ENCODE data around the gene TUBA8.
A peak's percentile ranks its signal among the peaks of the same experiment; 100 is the strongest.
"Not testable (repeated sequence)": the region's sequence is repeated elsewhere in the genome, so short reads cannot be mapped to it uniquely, and the experiment has no call there.

The TUBA8 gene

DNA sequence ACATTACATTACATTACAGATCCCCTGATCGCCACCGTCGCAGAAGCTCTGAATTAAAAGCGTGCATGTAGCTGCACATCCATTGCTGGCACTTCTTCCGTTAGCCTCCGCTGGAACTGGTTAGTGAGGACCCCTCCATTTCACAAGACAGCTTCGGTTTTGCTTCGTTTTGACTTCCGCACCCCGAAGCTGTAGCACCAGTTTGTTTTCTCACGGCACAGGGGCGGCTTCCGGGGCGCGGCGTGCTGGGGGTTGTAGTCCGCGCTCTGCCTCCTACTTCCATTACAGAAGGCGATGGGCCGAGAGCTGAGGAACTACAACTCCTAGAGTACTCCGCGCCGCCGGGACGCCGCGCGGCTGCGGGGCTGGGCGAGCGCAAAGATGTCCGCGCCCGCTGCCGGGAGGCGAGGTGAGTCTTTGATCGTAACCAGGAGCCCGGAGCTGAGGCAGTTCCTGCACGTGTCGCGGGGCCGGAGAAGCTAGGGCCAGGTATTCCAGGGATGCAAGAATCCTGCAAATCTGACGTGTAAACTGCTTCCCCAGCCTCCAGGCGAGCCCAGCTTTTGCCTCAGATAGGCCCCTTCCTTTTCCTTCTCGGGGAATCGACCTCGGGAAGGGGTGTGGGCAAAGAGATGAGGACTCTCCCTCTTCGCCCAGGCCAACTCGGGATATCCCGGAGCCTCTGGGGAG is 32.8 kb upstream of the TUBA8 start, which contains the start of gene PEX26:
Gene PEX26, plus strand, starts transcription at position 352 of the 690 bp plus-strand sequence. CDS start 387 bp downstream, outside the sequence.
- peak; percentile 93 for DNase-seq (ENCODE audit: low read depth)

DNA sequence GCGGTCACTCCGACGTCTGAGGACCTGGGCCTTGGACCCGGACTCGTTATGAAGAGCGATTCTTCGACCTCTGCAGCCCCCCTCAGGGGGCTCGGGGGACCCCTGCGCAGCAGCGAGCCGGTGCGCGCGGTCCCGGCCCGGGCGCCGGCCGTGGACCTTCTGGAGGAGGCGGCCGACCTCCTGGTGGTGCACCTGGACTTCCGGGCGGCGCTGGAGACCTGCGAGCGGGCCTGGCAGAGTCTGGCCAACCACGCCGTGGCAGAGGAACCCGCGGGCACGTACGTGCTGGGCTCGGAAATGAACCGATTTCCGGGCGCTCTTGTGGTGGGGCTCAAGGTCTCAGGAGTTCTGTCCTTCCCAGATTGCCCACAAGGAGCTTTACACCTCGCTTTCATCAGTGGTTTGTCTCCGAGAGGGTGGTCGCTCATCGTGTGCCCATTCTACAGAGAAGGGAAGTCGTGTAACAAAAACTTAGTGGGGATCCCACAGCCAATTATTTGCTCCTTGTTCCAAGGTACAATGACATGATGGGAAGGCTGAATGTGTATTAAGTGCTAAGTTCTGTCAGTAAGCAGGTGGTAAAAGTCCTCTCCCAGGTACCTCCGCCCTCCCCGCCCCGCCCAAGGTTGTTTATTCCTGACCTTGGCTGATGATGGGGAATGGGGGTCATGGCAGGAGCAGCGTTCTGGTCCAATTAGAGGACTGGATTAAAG is 32.1 kb upstream of the TUBA8 start:
- no peak for DNase-seq (ENCODE audit: low read depth)

DNA sequence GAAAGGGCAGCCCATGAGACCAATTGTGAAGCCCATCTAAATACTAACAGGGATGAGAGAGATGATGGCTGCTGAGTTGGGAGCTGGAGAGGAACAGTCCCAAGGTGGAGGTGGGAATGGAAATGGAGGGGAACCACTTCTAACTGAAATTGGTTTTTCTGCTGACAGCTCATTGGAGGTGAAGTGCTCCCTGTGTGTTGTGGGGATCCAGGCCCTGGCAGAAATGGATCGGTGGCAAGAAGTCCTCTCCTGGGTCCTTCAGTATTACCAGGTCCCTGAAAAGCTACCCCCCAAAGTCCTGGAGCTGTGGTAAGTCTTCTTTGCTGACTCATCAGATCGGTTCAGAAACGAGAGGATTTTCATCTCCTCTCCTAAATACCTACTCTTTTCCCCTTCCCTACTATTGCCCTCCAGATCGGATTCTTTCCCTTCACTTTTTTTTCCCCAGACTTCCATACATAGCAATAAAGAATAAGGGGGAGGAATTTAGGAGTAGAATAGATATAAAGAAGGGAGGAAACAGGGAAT is 30.8 kb upstream of the TUBA8 start:
- no peak for DNase-seq (ENCODE audit: low read depth)

DNA sequence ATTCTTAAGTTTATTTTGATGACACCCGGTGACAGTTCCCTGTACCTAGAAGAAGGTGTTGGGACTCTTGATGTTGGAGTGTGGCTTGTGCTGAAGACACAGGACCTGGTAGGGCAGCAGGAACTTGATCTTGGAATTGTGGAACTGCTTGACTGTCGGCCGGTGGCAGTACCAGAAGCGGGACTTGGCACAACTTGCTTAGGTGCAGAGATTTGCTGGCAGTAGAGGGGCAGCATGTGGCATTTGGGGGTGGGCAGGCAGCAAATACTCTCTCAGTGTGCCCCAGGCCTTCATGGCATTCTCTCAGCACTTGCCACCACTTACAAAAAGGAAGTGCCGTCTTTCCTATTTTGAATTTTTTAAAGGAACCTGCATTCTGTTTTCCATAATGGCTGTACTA is 29.2 kb upstream of the TUBA8 start:
- no peak for DNase-seq (ENCODE audit: low read depth)

DNA sequence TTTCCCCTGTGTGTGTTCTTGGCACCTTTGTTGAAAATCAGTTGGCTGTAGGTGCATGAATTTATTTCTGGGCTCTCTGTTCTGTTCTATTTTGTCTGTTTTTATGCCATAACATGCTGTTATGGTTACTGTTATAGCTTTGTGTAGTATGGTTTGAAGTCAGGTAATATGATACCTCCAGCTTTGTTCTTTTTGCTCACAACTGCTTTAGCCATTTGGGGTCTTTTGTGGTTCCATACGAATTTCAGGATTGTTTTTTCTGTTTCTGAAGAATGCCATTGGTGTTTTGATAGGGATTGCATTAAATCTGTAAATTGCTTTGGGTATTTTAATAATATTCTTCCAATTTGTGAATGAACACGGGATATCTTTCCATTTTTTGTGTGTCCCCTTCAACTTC is 28.1 kb upstream of the TUBA8 start:
- no peak for DNase-seq (ENCODE audit: low read depth)

DNA sequence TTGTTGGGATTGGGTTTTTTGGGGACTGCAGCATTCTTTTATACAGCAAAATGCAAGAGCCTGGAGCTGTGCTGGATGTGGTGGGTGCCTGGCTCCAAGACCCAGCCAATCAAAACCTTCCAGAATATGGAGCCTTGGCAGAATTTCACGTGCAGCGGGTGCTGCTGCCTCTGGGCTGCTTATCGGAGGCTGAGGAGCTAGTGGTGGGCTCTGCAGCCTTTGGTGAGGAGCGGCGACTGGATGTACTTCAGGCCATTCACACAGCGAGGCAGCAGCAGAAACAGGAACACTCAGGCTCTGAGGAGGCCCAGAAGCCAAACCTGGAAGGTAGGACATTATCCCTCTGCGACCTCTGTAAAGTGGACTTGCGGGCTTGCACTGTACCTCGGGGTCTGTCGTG is 27.2 kb upstream of the TUBA8 start:
- no peak for DNase-seq (ENCODE audit: low read depth)

DNA sequence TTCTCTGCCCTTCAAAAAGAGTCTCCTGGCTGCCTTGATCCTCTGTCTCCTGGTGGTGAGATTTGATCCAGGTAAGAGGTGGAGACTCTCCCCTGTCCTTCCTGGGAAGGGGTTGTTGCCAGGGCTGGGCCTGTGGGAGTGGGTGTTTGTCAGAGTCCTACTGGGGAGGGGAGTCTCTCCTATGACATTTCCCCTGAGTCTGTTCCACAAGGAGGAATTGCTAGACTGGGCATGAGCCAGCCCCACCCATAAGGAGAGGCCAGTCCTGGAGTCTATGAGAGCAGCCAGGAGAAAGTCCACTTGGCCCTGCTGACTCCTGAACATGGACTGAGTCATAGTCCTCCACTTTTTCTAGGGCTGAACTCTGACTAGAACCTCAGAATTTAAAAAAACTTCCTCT is 25.4 kb upstream of the TUBA8 start:
- peak; percentile 22 for DNase-seq (ENCODE audit: low read depth)

DNA sequence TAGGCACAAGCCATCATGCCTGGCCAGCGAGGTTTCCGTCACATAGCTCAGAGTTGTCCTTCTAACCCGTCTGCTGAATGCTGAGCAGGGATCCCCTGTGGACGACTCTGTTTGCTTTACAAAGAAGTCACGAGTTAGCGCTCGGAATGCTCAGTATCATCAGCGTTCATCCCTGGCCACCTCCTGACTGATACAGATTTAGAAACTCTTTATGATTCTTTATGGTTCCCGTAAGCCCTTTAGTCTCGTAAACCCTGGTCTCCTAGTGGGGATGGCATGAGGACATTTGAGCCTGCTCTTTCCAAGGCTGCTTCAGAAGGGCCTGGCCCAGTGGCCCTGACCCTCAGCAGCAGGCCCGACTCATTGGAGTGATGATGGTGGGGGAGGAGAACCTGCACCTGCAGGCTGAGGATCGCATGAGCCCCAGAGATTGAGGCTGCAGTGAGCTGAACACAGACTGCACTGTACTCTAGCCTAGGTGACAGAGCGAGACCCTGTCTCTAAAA is 23.2 kb upstream of the TUBA8 start:
- no peak for DNase-seq (ENCODE audit: low read depth)

DNA sequence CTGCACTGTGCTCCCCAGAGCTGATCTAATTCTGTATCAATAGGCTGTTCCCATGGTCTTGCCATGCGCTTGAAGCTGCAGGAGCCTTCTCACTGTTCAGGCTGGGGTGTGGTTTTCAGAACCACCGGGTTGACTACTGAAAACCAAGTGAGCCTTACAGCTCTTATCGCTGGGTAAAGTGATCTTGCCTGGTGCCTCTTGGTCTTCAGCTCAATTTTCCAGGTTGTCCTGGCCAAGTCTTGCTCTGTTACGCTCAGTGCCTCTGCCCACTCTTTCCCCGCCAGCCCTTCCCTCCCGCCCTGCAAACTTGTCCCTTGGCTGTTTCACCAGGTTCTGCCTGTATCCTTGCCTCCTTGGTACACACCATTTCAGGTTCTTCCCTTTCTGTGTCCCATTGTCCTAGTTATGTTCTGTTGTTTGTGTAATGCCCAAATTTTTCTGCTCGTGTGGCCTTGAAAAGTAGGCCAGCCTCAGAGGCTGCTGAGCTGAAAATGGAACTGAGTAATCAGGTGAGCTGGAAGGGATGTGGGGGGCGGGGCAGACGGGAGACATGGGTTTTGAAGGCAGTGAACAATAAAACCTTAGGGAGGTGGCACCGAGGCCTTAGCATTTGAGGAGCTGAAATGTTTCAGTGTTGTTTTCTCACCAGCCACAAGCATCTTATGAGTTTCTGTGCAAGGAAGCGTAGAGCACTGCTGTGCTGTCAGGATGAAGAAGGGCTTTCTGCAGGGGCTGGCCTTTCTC is 21.6 kb upstream of the TUBA8 start:
- DNase-seq (ENCODE audit: low read depth): no peak

DNA sequence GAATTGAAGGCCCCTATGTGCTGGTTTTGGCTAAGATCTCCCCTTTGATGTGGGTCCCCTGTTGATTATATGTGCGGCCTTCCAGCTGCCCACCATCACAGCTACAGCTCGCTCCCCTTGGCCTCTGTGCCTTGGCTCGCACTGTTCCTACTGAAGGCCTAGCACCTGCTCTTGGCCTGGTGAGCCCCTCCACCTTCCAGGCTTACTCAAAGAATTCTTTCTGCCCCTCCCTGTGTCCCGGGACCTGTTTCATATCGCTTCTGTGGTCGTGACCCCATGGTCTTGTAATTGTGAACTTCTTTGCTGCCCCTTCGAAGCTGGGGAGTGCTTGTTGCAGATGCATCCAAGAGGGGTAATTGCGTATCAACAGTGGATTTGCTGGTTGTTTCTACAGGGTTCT is 20.3 kb upstream of the TUBA8 start:
- no peak for DNase-seq (ENCODE audit: low read depth)

DNA sequence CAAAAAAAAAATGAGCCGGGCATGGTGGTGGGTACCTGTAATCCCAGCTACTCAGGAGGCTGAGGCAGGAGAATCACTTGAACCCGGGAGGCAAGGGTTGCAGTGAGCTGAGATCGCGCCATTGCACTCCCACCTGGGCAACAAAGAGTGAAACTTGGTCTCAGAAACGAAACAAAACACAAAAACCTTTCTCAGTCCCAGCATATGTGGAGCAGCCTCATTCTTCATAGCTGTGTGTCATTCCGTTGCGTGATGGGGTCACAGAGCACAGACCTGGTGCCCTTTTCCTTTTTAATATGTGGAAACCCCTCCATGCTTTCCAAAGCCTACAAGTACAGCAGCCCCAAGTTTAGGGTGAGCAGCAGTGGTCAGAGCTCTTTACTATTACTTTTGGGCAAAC is 19.1 kb upstream of the TUBA8 start:
- no peak for DNase-seq (ENCODE audit: low read depth)

DNA sequence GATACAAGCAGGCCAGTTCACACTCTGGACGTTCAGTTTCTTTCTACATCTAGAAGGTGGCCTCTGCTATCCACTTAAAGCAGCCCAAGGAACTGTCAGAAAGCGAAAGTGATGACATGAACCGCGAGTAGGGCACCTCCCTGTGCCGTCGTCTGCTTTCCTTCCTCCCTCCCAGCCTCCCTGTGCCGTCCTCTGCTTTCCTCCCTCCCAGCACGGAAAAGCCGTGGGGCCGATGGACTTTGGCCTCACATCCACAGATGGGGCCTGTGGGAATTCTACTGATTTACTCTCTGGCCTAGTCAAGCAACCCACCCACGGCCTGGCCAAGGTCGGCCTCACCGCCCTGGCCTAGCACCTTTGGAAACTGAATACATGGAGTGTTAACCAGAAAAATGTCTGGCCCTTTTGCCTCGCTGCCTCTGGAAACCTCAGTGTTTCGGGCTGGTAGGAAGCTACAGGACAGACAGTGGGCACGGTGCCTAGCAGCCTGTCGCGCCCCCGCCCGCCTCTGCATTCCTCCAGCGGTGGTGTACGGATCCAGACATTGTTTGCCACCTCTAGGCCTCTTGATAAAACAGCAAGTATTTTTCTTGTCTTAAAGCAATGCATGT is 18.6 kb upstream of the TUBA8 start:
- DNase-seq (ENCODE audit: low read depth): peak; percentile 45

DNA sequence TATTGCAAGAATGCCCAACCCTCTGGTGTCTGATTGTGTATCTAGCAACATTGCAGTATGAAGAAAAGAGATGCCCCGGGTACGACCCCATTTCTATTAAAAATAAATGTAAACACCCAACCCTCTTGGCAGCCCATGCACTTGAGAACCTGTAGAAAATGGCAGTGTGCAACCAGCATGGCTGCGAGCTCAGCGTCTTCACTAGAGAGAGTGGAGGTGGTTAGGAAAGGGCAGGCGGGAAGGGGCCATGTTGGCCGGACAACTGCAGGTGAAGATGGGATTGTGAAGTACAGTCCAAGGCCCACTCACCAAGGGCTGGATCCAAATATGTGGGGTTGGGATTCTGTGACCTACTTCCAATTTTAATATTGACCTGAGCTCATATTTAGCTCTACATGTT is 16.9 kb upstream of the TUBA8 start:
- DNase-seq (ENCODE audit: low read depth): no peak

DNA sequence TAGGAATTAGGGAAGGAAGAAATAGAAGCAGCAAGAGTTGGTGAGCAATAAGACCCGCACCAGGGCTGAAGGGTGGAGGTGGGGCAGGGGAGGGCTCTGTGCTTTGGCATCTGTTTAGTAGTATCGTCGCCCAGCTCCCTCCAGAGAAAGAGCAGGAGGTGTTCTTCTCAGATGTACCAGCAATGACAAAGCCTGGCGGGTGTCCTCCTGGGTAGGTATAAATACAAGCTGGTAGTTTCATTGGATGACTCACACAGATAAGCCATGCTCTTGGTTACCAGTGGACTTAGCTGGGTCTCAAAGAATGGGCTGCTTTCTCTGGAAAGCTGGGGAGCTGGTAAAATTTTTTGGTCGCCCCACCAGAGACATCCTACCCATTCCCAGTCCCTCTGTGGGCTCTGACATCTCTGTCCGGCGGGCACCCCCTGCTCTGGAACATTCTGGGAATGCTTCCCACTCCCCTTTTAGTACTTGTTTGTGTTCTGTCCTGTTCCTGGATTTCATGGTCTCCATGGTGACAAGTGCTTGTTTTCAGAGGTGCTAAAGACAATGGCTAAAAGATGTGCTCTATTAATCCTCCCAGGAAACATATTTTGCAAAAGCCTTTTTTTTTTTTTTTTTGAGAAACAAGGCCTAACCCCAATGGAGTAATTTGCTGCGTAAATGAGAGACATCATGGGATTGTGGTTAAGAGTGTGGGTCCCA is 15.4 kb upstream of the TUBA8 start:
- no peak for DNase-seq (ENCODE audit: low read depth)

DNA sequence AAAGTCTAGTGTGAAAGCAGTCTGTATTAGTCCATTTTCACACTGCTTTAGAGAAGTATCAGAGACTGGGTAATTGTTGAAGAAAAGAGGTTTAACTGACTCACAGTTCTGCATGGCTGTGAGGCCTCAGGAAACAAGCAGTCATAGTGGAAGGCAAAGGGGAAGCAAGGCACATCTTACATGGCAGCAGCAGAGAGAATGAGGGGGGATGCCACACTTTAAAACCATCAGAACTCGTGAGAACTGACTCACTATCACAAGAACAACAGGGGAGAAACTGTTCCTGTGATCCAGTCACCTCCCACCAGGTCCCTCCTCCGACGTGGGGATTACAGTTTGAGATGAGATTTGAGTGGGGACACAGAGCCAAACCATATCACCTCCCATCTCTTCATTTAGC is 13.8 kb upstream of the TUBA8 start:
- DNase-seq (ENCODE audit: low read depth): no peak

DNA sequence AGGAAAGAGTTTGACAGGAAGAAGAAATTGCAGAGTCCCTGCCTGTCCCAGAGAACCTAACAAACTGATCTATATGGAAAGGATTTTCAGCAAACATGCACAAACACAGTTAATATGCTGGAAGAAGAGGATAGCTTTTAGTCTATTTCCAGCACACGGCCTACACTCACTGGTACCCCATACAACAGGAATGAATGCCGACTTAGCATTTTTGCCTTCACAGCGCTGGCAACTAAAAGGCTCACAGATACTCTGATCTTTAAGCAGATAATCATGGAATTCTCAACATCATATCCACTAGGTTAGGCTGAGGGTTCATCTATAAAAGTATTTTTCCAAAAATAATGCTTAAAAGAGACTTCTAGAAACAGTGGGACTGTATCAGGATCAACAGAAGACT is 9.8 kb upstream of the TUBA8 start:
- DNase-seq (ENCODE audit: low read depth): no peak

DNA sequence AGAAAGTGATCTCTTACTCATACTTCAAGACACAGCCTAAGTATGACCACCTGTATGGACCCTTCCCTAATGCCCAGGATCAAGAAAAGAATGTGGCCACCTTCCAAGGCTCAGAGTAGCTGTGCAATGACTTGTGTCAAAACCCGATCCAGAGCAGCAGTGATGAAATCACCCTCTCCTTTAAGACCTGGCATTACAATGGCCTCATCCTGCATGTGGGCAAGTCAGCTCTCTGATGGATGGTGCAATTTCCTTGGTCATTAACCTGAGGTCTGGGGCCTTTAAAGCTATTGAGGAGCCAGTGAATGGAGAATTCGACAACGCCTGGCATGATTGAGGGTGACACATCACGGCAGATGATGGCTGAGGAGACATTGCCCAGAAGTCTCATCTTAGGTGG is 9.1 kb upstream of the TUBA8 start:
- no peak for DNase-seq (ENCODE audit: low read depth)

DNA sequence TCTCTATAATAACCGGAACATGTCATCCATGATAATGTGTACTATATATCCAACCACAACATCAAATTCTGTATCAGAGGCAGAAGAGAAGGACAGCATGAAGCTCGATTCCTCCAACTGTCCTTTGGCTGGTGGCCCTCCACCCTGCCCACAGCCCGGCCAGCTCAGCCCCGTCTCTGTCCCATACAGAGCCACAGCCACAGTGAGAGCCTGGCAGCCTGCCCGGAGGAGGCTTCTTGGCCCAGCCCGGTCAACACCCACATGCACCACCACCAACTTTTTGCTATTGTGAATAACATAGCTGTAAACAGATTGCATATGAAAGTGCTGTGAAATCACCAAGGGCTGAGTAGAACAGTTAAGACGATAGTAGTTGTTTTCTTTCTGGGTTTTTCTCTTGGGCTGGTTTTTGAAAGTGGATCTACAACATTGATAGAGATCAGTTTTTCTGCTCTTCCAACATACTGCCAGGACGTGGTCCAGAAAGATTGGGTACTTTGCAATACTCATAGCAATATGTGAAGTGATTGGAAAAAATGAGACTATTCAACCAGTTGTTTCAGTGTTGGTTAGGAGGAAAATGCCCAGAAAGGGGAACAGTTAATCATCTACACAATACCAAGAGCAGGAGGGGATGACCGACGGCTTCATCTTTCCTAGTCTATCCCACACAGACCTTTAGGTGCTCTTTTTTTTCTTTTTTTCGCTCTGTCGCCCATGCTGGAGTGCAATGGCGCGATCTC is 6.9 kb upstream of the TUBA8 start:
- DNase-seq (ENCODE audit: low read depth): no peak

DNA sequence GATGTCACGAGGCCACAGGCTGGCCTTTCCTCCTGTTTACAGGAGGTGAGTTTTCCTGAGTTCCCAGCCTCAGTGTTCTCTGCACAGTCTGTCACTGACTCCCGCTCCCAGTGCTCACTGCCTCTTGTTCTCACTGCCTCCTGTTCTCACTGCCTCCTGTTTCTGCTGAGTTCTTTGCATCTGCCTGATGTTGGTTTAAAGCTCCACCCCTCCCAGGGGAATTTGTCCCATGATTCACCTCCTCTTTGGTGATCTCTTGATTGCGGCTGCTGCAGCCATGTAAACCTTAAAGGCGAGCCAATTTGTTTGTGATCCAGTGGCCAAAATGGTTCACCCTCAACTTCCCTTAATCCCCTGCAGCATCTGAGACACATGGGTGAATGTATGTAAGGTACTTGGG is 6.0 kb upstream of the TUBA8 start:
- DNase-seq (ENCODE audit: low read depth): peak; percentile 39

DNA sequence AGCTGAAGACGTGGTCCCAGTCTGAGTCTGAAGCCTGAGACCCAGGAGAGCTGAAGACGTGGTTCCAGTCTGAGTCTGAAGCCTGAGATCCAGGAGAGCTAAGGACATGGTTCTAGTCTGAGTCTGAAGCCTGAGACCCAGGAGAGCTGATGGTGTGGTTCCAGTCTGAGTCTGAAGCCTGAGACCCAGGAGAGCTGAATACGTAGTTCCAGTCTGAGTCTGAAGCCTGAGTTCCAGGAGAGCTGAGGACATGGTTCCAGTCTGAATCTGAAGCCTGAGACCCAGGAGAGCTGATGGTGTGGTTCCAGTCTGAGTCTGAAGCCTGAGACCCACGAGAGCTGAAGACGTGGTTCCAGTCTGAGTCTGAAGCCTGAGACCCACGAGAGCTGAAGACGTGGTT is 4.6 kb upstream of the TUBA8 start:
- DNase-seq (ENCODE audit: low read depth): not testable (repeated sequence)

All from stromal cell of bone marrow (primary cell).